OCI-LY3 (cell line): Measurements from ENCODE around the gene FLRT1.

Experiments
- EZH2phosphoT487 ChIP-seq: fragments of 200-600 bp; shearing (Covaris generic); IDR thresholded peaks from 2 replicates; pipeline ENCODE4 v1.6.1; 2018; ENCODE audit warnings: antibody characterized with exemption, mixed run types, low read depth
- TF ChIP-seq, protein P1 (sequence below): fragments of 200-600, 300-600 bp; sonication (generic); IDR thresholded peaks from 2 replicates; pipeline ENCODE4 v1.5.1; 2014; ENCODE audit warnings: antibody characterized with exemption, low read length, low read depth

DNA sequence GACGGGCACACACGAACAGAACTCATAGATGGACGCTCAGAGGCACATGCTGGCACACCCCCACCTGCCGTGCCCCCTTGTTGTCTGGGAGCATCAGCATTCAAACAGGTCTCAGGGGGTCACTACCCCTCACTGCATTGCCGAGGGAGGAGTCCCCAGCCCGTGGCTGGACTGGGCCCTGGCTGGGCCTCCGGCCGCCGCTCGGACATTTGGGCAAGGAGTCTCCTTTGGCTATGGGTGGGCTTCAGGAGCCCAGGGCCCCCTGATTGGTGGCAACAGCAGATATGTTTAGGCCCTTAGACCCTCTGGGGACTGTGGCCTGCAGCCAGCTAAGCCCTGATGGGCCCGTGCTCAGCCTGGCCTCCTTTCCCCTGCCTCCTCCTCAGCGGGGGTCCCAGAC lies 41.9 kb downstream of the FLRT1 start:
- TF ChIP-seq, protein P1, sequence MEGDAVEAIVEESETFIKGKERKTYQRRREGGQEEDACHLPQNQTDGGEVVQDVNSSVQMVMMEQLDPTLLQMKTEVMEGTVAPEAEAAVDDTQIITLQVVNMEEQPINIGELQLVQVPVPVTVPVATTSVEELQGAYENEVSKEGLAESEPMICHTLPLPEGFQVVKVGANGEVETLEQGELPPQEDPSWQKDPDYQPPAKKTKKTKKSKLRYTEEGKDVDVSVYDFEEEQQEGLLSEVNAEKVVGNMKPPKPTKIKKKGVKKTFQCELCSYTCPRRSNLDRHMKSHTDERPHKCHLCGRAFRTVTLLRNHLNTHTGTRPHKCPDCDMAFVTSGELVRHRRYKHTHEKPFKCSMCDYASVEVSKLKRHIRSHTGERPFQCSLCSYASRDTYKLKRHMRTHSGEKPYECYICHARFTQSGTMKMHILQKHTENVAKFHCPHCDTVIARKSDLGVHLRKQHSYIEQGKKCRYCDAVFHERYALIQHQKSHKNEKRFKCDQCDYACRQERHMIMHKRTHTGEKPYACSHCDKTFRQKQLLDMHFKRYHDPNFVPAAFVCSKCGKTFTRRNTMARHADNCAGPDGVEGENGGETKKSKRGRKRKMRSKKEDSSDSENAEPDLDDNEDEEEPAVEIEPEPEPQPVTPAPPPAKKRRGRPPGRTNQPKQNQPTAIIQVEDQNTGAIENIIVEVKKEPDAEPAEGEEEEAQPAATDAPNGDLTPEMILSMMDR = no peak
- TF ChIP-seq EZH2phosphoT487 = no peak
